A549 (cell line): ENCODE measurements around the gene PKHD1. TPM values are rescaled to one million over a fixed set of nuclear protein-coding genes. Genes with fewer than 3 reads are reported as not detected.

Experiments
- ATAC-seq, 2 experiments: fragments of 200-7000 bp in 1 of 2; fragments of >200 bp in 1 of 2; cut with Nextera tagmentation in 1 of 2; cut with Tn5 transposase in 1 of 2; 3 replicates each; pipeline versions ENCODE4 v1.8.0 to v1.9.1; 2018 to 2020; ENCODE audit warnings: mild to moderate bottlenecking in 1 of 2, moderate library complexity in 1 of 2
- CTCF ChIA-PET: fragments of 300-600 bp; sonication (Branson Sonifier 250); formaldehyde crosslinking; extraction: SDS; loops from one replicate; lab custom pipeline; 2021; ENCODE audit warnings: antibody characterized with exemption, inconsistent platforms; lab: Yijun Ruan, JAX
- POLR2A ChIA-PET: fragments of 350-600 bp; formaldehyde crosslinking; extraction: SDS; loops from one replicate; lab custom pipeline; 2021; ENCODE audit warnings: antibody characterized with exemption, inconsistent platforms; lab: Yijun Ruan, JAX
- DNase-seq, 2 experiments: peaks; one replicate each; pipeline versions ENCODE4 v3.0.0 to v3.0.0-alpha.2; 2011 to 2016; ENCODE audit warnings: low read depth in 1 of 2, low spot score in 1 of 2
- FAIRE-seq: peaks from 2 replicates; lab custom pipeline; 2011; peaks lifted over from hg19 to GRCh38; lab: Jason Lieb, UNC
- H3K27ac ChIP-seq, 2 experiments: fragments of >200 bp; sonication (Bioruptor Twin); formaldehyde crosslinking; 3 replicates each; pipeline ENCODE4 v1.5.1; 2016 to 2017
- H3K4me1 ChIP-seq: fragments of >200 bp; sonication (Bioruptor Twin); formaldehyde crosslinking; 3 replicates; pipeline ENCODE4 v1.6.1; 2016
- H3K4me2 ChIP-seq: fragments of >200 bp; sonication (Bioruptor Twin); formaldehyde crosslinking; 3 replicates; pipeline ENCODE4 v1.6.1; 2016
- H3K4me3 ChIP-seq: fragments of >200 bp; sonication (Bioruptor Twin); formaldehyde crosslinking; 3 replicates; pipeline ENCODE4 v1.5.1; 2016
- H3K9me3 ChIP-seq: fragments of >200 bp; sonication (Bioruptor Twin); formaldehyde crosslinking; 3 replicates; pipeline ENCODE4 v1.6.1; 2016
- ATOH8 ChIP-seq: fragments of 250-450 bp; sonication (Bioruptor Pico); IDR thresholded peaks from 2 replicates; pipeline ENCODE4 v1.5.0; 2020; ENCODE audit warnings: low read depth, mild to moderate bottlenecking, moderate library complexity
- CHD2 ChIP-seq: fragments of 150-350 bp; IDR thresholded peaks from 2 replicates; pipeline ENCODE4 v1.6.1; 2014; ENCODE audit warnings: low read length; ENCODE audit not compliant: partially characterized antibody
- CTCF ChIP-seq: fragments of >200 bp; sonication (Bioruptor Twin); formaldehyde crosslinking; IDR thresholded peaks from 3 replicates; pipeline ENCODE4 v1.5.1; 2016
- EP300 ChIP-seq, 2 experiments: fragments of >200 bp; sonication (Bioruptor Twin); formaldehyde crosslinking; IDR thresholded peaks; 2 replicates in 1 of 2; 3 replicates in 1 of 2; pipeline ENCODE4 v1.6.1; 2016 to 2017
- GATA3 ChIP-seq: IDR thresholded peaks from 2 replicates; pipeline ENCODE4 v1.6.1; 2012; ENCODE audit warnings: borderline replicate concordance
- HDAC2 ChIP-seq: fragments of 200-600 bp; sonication (generic); IDR thresholded peaks from 2 replicates; pipeline ENCODE4 v1.6.1; 2016
- JUN ChIP-seq, 2 experiments: fragments of >200 bp; sonication (Bioruptor Twin); formaldehyde crosslinking; IDR thresholded peaks; 2 replicates in 1 of 2; 3 replicates in 1 of 2; pipeline ENCODE4 v1.6.1; 2016 to 2017
- JUNB ChIP-seq: fragments of >200 bp; sonication (Bioruptor Twin); formaldehyde crosslinking; IDR thresholded peaks from 2 replicates; pipeline ENCODE4 v1.6.1; 2016
- KDM5A ChIP-seq: fragments of 200-600 bp; sonication (generic); IDR thresholded peaks from 2 replicates; pipeline ENCODE4 v1.6.1; 2016; ENCODE audit warnings: antibody characterized with exemption, mild to moderate bottlenecking
- MAX ChIP-seq: IDR thresholded peaks from 2 replicates; pipeline ENCODE4 v1.6.1; 2012
- NPAS2 ChIP-seq: fragments of 250-450 bp; sonication (Bioruptor Pico); IDR thresholded peaks from 2 replicates; pipeline ENCODE4 v1.8.0; 2022; ENCODE audit warnings: mild to moderate bottlenecking, moderate library complexity, borderline replicate concordance
- NR3C1 ChIP-seq: fragments of >200 bp; sonication (Bioruptor Twin); formaldehyde crosslinking; IDR thresholded peaks from 3 replicates; pipeline ENCODE4 v1.6.1; 2017
- POLR2A ChIP-seq: IDR thresholded peaks from 2 replicates; pipeline ENCODE4 v1.6.1; 2012; ENCODE audit warnings: mild to moderate bottlenecking, low read length
- RCOR1 ChIP-seq: fragments of 150-350 bp; IDR thresholded peaks from 2 replicates; pipeline ENCODE4 v1.6.1; 2014; ENCODE audit warnings: antibody characterized with exemption, low read length, low read depth
- REST ChIP-seq: fragments of 200-600 bp; sonication (generic); IDR thresholded peaks from 2 replicates; pipeline ENCODE4 v1.6.1; 2016; ENCODE audit warnings: antibody characterized with exemption, mild to moderate bottlenecking, moderate library complexity
- RFX5 ChIP-seq: fragments of 450-650 bp; IDR thresholded peaks from 2 replicates; pipeline ENCODE4 v1.7.1; 2014; ENCODE audit warnings: antibody characterized with exemption, mild to moderate bottlenecking, moderate library complexity
- TFCP2L1 ChIP-seq: fragments of 250-450 bp; sonication (Bioruptor Pico); IDR thresholded peaks from 2 replicates; pipeline ENCODE4 v1.5.0; 2021; ENCODE audit warnings: mild to moderate bottlenecking
- USF2 ChIP-seq: fragments of 450-650 bp; IDR thresholded peaks from 2 replicates; pipeline ENCODE4 v1.6.1; 2014; ENCODE audit warnings: antibody characterized with exemption
- ZSCAN20 ChIP-seq: fragments of 250-450 bp; sonication (Bioruptor Pico); IDR thresholded peaks from 2 replicates; pipeline ENCODE4 v1.8.0; 2022; ENCODE audit warnings: mild to moderate bottlenecking, moderate library complexity
- WGBS: methylation state at CpG from one replicate; pipeline ENCODE4 v1.1.6; 2017; ENCODE audit errors: missing lambda C conversion rate; 5-methylcytosine and 5-hydroxymethylcytosine counted together
- polyA plus RNA-seq, 4 experiments: library from polyadenylated mRNA; depleted of rRNA in 3 of 4; stranded (reverse); fragments of >200 nt; fragmentation: RNase III in 1 of 4; extraction: RNeasy Plus Mini Kit Qiagen cat#74134 plus additional on column Dnase treatment in 1 of 4; gene quantifications; 2 replicates in 3 of 4; 3 replicates in 1 of 4; pipeline ENCODE4 v1.2.3, GENCODE V29; 2011 to 2017

PKHD1 gene
- polyA plus RNA-seq, 2 of the 4 experiments (the other 2 are of a cell fraction), result not detected

GRCh38 chr6:51830666-51831065 is 256.7 kb downstream of the PKHD1 start (continued):
- no peak for TF ChIP-seq RCOR1
- no peak for TF ChIP-seq ATOH8 (CRISPR knock-in tag)
- TF ChIP-seq MAX, result no peak

GRCh38 chr6:51827580-51827979 is 259.8 kb downstream of the PKHD1 start:
- no peak for FAIRE-seq
- Histone ChIP-seq H3K4me3 (no peak overlapping the region), H3K4me2 (no peak overlapping the region), H3K27ac (no peak overlapping the region), H3K4me1 (no peaks in the 10 kb centered on the region), H3K9me3 (no peaks in the 10 kb centered on the region)
- 0% methylated on average over 1 of the region's 1 CpG for WGBS
- ATAC-seq, result no peak
- ChIA-PET CTCF (no interaction called here), POLR2A (no interaction called here)
- no peak for DNase-seq
- TF ChIP-seq CHD2 (no peak), GATA3 (no peak), JUNB (no peak), JUN (IDR thresholded peaks at IDR 0.05) (no peak)

GRCh38 chr6:51824940-51825339 is 262.5 kb downstream of the PKHD1 start:
- no peak overlapping the region for H3K27ac ChIP-seq
- FAIRE-seq (no peak), ATAC-seq (no peak)

GRCh38 chr6:51820555-51820954 is 266.9 kb downstream of the PKHD1 start:
- ATAC-seq, result no peak

More at GRCh38 chr6:51824940-51825339, 262.5 kb downstream of the PKHD1 start:
- ChIA-PET CTCF (no interaction called here), POLR2A (no interaction called here)
- no peaks in the 10 kb centered on the region for H3K4me1 ChIP-seq
- H3K4me3 ChIP-seq, result no peak overlapping the region
- DNase-seq, result no peak
- no peaks in the 10 kb centered on the region for H3K9me3 ChIP-seq
- H3K4me2 ChIP-seq, result no peak overlapping the region
- TF ChIP-seq CTCF (no peak), HDAC2 (no peak), EP300 (IDR thresholded peaks at IDR 0.05) (no peak), TFCP2L1 (CRISPR knock-in tag) (no peak), ZSCAN20 (CRISPR knock-in tag) (no peak), NPAS2 (CRISPR knock-in tag) (no peak)

More at GRCh38 chr6:51820555-51820954, 266.9 kb downstream of the PKHD1 start:
- ChIA-PET CTCF (no interaction called here), POLR2A (no interaction called here)
- H3K4me1 ChIP-seq, result no peaks in the 10 kb centered on the region
- no peak overlapping the region for H3K4me2 ChIP-seq
- TF ChIP-seq POLR2A (no peak), USF2 (no peak), HDAC2 (no peak), KDM5A (no peak), REST (no peak), RFX5 (no peak), NR3C1 (no peak)
- H3K27ac ChIP-seq, result no peak overlapping the region
- no peak overlapping the region for H3K4me3 ChIP-seq
- DNase-seq (no peak), FAIRE-seq (no peak)
- H3K9me3 ChIP-seq, result no peaks in the 10 kb centered on the region
